NCI-H82 treated with DMSO at 0.1 percent for 48 hours (cell line): ENCODE results near the gene NDE1.
A peak's percentile ranks its signal among the peaks of the same experiment; 100 is the strongest.

Source experiments
- DNase-seq: peaks from one replicate; lab custom pipeline; 2025; ENCODE audit not compliant: unreplicated experiment; lab: John Stamatoyannopoulos, UW

Gene NDE1

GRCh38 chr16:15765880-15766279 lies 115.8 kb downstream of the NDE1 start:
- DNase-seq = peak; percentile 25

GRCh38 chr16:15766918-15767317 lies 116.9 kb downstream of the NDE1 start:
- DNase-seq = no peak

GRCh38 chr16:15768201-15768600 lies 118.2 kb downstream of the NDE1 start:
- DNase-seq = no peak

GRCh38 chr16:15769239-15769638 lies 119.2 kb downstream of the NDE1 start:
- DNase-seq = no peak

- DNase-seq = no peak
These were observed 120.1 kb downstream of the NDE1 start for GRCh38 chr16:15770107-15770506.

GRCh38 chr16:15770512-15770911 lies 120.5 kb downstream of the NDE1 start:
- no peak for DNase-seq

- no peak for DNase-seq
These were observed 121.6 kb downstream of the NDE1 start for GRCh38 chr16:15771694-15772093.

GRCh38 chr16:15772579-15773293 lies 122.7 kb downstream of the NDE1 start:
- DNase-seq = no peak

GRCh38 chr16:15773968-15774367 lies 123.9 kb downstream of the NDE1 start:
- DNase-seq = no peak

- peak; percentile 56 for DNase-seq
These were observed 125.2 kb downstream of the NDE1 start for GRCh38 chr16:15775209-15775608.

- DNase-seq = no peak
These were observed 125.7 kb downstream of the NDE1 start for GRCh38 chr16:15775663-15776304.
